Measurements from ENCODE around the gene FGG.

- no peak for TF ChIP-seq CTCF (conservative IDR thresholded peaks at IDR 0.05 in 1 of 2, IDR thresholded peaks at IDR 0.05 in 1 of 2; ENCODE audit: low read depth in 1 of 2, low read length in 2 of 2)
- TF ChIP-seq EZH2 (IDR thresholded peaks at IDR 0.05; ENCODE audit: low read length, missing control alignments): no peak
Observed at GRCh38 chr4:154562697-154563254, 49.7 kb downstream of the FGG start, which contains the start of gene FGB.

Data from fibroblast of lung (primary cell).